IPS-15b (cell line): ENCODE measurements around the gene UBE2V1.
"Not testable (repeated sequence)": the region's sequence is repeated elsewhere in the genome, so short reads cannot be mapped to it uniquely, and the experiment has no call there.

Source experiments
- H3K27me3 ChIP-seq: one replicate; pipeline ENCODE4 v1.6.1; 2013; ENCODE audit warnings: low read length; ENCODE audit not compliant: control insufficient read depth, insufficient read depth
- H3K36me3 ChIP-seq: one replicate; pipeline ENCODE4 v1.6.1; 2013; ENCODE audit warnings: low read length; ENCODE audit not compliant: control insufficient read depth, insufficient read depth
- H3K4me1 ChIP-seq: one replicate; pipeline ENCODE4 v1.6.1; 2013; ENCODE audit warnings: mild to moderate bottlenecking, low read length; ENCODE audit not compliant: control insufficient read depth, insufficient read depth
- H3K4me3 ChIP-seq: one replicate; pipeline ENCODE4 v1.5.1; 2013; ENCODE audit warnings: low read depth, low read length
- H3K9ac ChIP-seq: one replicate; pipeline ENCODE4 v1.6.1; 2013; ENCODE audit warnings: low read depth, mild to moderate bottlenecking, low read length
- H3K9me3 ChIP-seq: one replicate; pipeline ENCODE4 v1.6.1; 2013; ENCODE audit warnings: mild to moderate bottlenecking, low read length; ENCODE audit not compliant: control insufficient read depth, insufficient read depth

Gene UBE2V1

DNA sequence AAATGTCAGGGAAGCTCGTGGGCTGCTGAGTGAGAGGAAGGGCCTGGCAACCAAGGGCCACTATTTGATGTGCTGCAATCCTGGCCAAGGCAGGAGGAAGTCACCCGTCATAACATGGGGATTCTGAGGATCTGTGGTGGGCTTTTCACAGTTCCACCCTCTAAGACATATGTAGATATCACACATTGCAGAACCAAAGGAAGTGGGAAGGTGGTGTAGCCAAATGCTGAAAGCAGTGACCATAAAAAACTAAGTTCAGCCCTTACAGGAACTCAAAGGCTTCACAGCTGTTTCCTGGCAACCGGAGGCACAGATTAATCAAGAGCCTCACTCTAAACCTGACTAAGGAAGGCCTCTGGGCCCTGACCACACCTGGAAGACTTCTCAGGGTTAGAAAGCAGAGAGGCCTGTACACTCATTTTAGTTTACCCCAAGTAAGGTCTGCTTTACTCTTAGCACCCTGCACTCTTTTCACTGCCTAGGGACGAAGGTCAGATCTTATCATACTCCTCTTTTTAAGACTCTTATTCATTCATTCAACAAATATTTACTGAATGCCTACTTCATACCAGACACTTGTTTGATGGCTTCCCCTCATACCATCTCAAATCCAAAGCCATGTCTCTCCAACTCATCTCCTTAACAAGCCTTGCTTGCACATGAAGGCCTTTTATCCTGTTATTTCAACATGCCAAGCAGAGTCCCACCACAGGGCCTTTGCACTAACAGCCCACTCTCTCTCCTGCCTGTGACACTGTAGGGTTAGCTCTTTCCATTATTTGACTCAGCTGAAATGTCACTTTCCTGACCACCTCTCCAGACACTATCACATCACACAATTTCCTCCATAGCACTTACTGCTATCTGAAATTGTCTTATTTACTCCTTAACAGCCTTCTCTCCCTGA lies 2.6 kb downstream of the UBE2V1 start:
- H3K36me3 ChIP-seq, result no peaks in the 10 kb centered on the region
- no peak overlapping the region for H3K9ac ChIP-seq
- no peaks in the 10 kb centered on the region for H3K27me3 ChIP-seq
- peaks cover 24% of the 10 kb centered on the region for H3K4me1 ChIP-seq
- H3K4me3 ChIP-seq, result peak overlapping the region; percentile 6
- no peaks in the 10 kb centered on the region for H3K9me3 ChIP-seq

DNA sequence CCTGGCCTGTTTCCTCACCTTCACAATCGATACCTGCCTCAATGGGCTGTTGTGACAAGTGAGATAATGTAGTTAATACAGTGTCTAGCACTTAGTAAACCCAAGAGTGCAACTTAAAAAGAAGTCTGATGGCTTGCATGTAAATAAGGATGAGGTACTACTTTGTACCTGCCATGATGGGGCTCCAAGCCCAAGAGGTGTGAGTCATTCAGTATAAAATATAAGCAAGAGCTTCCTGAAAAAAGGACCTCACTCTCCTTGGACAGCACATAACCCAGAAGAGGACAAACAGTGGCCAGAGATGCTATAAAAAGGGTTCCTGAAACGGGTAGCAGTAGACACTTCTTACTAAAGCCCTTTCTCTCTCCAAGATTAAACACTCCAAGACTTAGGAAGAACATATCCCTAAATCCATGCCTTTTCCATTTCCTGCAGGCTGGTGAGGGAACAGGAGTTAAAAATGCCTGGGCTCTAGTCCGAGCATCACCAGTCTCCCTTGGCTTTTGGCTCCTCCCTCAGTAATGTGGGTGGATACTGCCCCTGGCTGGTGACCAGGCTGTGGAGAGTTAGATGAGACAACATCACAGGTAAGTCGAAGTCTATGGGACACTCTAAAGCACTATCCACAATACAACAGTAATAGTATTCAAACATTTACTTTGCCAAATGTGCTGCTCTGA lies 4.3 kb downstream of the UBE2V1 start:
- Histone ChIP-seq H3K36me3 (no peaks in the 10 kb centered on the region), H3K9me3 (no peaks in the 10 kb centered on the region), H3K4me1 (peaks cover 19% of the 10 kb centered on the region), H3K9ac (no peak overlapping the region), H3K4me3 (no peak overlapping the region), H3K27me3 (no peaks in the 10 kb centered on the region)

GRCh38 chr20:50107796-50108331 lies 5.1 kb downstream of the UBE2V1 start:
- H3K36me3 ChIP-seq, result no peaks in the 10 kb centered on the region
- no peaks in the 10 kb centered on the region for H3K9me3 ChIP-seq
- H3K4me3 ChIP-seq, result no peak overlapping the region
- peaks cover 19% of the 10 kb centered on the region for H3K4me1 ChIP-seq
- no peaks in the 10 kb centered on the region for H3K27me3 ChIP-seq
- H3K9ac ChIP-seq, result no peak overlapping the region

DNA sequence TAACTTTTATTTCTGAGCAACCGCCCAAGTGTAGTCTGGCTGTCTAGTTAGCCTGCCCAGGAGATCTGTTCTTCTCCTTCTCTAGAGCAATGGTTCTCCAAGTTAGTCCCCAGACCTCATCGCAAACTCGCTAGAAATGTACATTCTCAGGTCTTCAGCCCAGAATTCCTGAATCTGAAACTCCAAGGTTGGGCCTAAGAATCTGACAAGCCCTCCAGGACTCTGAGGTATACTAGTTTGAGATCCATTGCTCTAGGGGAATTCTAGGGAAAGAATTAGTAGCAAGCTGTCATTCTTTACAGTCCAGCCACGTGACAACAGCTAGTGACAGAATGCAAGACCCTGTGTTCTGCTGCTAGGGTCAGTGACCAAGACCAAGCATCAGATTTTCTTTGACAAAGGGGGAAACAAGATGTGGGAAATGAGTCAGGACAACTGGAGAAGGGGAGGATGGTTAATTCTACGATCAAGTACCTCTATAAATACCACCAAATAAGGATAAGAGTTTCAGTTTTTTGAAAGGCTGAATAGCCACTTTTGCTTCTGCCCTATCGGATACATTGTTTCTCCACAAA lies 5.8 kb downstream of the UBE2V1 start:
- no peak overlapping the region for H3K9ac ChIP-seq
- peaks cover 19% of the 10 kb centered on the region for H3K4me1 ChIP-seq

GRCh38 chr20:50106669-50107068 lies 6.3 kb downstream of the UBE2V1 start:
- H3K9ac ChIP-seq, H3K27me3 ChIP-seq, H3K9me3 ChIP-seq, H3K36me3 ChIP-seq, H3K4me3 ChIP-seq: not testable (repeated sequence)
- H3K4me1 ChIP-seq, result peaks cover 23% of the 10 kb centered on the region

More for the DNA sequence above, 5.8 kb downstream of the UBE2V1 start:
- no peaks in the 10 kb centered on the region for H3K36me3 ChIP-seq
- H3K4me3 ChIP-seq, result no peak overlapping the region
- H3K9me3 ChIP-seq, result no peaks in the 10 kb centered on the region
- no peaks in the 10 kb centered on the region for H3K27me3 ChIP-seq

DNA sequence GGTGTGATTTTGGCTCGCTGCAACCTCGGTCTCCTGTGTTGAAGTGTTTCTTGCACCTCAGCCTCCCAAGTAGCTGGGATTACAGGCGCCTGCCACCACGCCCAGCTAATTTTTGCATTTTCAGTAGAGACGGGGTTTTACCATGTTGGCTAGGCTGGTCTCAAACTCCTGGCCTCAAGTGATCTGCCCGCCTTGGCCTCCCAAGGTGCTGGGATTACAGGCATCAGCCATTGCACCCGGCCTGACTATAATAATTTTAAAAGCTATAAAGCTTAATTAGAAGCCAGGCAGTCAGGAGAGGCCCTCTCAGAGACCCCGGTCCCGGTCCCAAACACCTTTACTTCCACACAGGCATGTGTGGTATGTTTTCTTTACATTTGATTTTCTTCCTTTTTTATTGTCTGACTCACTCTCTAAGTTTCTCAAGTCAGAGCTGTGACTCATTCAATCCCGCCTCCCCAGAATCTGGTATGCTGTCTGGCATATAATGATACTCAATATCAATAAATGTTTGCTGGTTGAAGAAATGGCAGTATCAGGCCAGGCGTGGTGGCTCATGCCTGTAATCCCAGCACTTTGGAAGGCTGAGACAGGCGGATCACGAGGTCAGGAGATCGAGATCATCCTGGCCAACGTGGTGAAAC lies 9.4 kb downstream of the UBE2V1 start:
- H3K27me3 ChIP-seq, H3K9me3 ChIP-seq, H3K9ac ChIP-seq, H3K36me3 ChIP-seq, H3K4me3 ChIP-seq: not testable (repeated sequence)
- H3K4me1 ChIP-seq, result peaks cover 21% of the 10 kb centered on the region

- not testable (repeated sequence) for H3K9me3 ChIP-seq, H3K27me3 ChIP-seq
Observed at GRCh38 chr20:50102551-50102950, 10.4 kb downstream of the UBE2V1 start.

GRCh38 chr20:50101887-50102286 lies 11.1 kb downstream of the UBE2V1 start:
- H3K9ac ChIP-seq, result peak overlapping the region; percentile 50
- H3K4me3 ChIP-seq, result no peak overlapping the region
- H3K4me1 ChIP-seq, result peaks cover 12% of the 10 kb centered on the region
- H3K36me3 ChIP-seq, result no peaks in the 10 kb centered on the region
- H3K27me3 ChIP-seq, result no peaks in the 10 kb centered on the region
- H3K9me3 ChIP-seq, result no peaks in the 10 kb centered on the region

More at GRCh38 chr20:50102551-50102950, 10.4 kb downstream of the UBE2V1 start:
- H3K4me1 ChIP-seq, result peaks cover 14% of the 10 kb centered on the region
- H3K36me3 ChIP-seq, H3K4me3 ChIP-seq, H3K9ac ChIP-seq: not testable (repeated sequence)

- H3K4me1 ChIP-seq, result peaks cover 12% of the 10 kb centered on the region
Observed at GRCh38 chr20:50101281-50101680, 11.7 kb downstream of the UBE2V1 start.

DNA sequence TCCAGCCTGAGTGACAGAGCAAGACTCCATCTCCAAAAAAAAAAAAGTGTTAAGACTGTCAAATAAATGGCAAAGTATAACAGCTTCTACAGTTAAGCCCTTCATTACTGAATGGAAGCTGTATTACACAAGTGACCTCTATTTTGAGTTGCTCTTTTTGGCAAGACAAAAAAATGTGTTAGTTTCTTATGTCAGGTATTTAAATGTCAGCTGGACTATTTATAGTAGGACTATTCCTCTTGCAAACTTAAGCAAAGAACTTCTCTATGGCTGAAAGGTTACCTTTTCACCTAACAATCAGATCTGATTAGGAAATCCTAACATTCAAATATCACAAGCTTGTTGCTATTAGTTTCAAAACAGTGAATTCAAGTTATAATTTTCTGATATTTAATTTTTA lies 12.4 kb downstream of the UBE2V1 start:
- Histone ChIP-seq H3K36me3 (no peaks in the 10 kb centered on the region), H3K27me3 (no peaks in the 10 kb centered on the region), H3K4me1 (peaks cover 12% of the 10 kb centered on the region), H3K9me3 (no peaks in the 10 kb centered on the region), H3K4me3 (no peak overlapping the region), H3K9ac (no peak overlapping the region)

More at GRCh38 chr20:50101281-50101680, 11.7 kb downstream of the UBE2V1 start:
- no peak overlapping the region for H3K9ac ChIP-seq
- no peaks in the 10 kb centered on the region for H3K27me3 ChIP-seq
- H3K36me3 ChIP-seq, result no peaks in the 10 kb centered on the region
- no peaks in the 10 kb centered on the region for H3K9me3 ChIP-seq
- no peak overlapping the region for H3K4me3 ChIP-seq

DNA sequence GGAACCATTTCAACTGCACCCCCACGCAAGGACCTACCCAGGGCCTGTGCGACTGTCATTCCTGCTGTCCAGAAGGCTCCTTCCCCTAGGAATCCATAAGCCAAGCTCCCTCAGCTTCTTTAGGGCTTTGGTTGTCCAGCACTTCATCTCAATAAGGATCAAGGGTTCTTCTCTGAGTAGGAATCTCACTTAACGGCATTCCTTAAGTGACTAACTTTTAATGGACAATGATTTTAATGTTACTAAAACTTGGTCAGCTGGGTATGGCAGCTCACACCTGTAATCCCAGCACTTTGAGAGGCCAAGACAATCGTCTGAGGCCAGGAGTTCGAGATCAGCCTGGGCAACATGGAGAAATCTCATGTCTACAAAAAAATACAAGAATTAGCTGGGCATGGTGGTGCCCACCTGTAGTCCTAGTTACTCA lies 13.4 kb downstream of the UBE2V1 start:
- Histone ChIP-seq H3K9ac (no peak overlapping the region), H3K4me3 (no peak overlapping the region), H3K27me3 (no peaks in the 10 kb centered on the region), H3K36me3 (peaks cover 4% of the 10 kb centered on the region), H3K4me1 (peaks cover 12% of the 10 kb centered on the region), H3K9me3 (no peaks in the 10 kb centered on the region)
